Endothelial cell of umbilical vein (primary cell): ENCODE data around the gene PSMD14. TPM values are rescaled to one million over a fixed set of nuclear protein-coding genes. Genes with fewer than 3 reads are reported as not detected.

Experiments
- BruUV-seq: library from RNA; stranded (reverse); fragments of 400-500 nt; replicated peaks from 2 replicates; lab custom pipeline; 2021; lab: Mats Ljungman, UMichigan
- CTCF ChIA-PET: fragments of 300-600, 350-600 bp; sonication (Branson Sonifier 250); formaldehyde crosslinking; loops from one replicate; lab custom pipeline; 2021; ENCODE audit warnings: antibody characterized with exemption, inconsistent platforms; lab: Charles Lee
- POLR2A ChIA-PET: fragments of 300-600, 350-600 bp; sonication (Branson Sonifier 250); formaldehyde crosslinking; loops from one replicate; lab custom pipeline; 2021; ENCODE audit warnings: antibody characterized with exemption, inconsistent platforms; lab: Charles Lee
- DNase-seq: peaks from one replicate; pipeline ENCODE4 v3.0.0-alpha.2; 2011; ENCODE audit warnings: low read depth, low spot score
- FAIRE-seq: peaks from 2 replicates; lab custom pipeline; 2011; peaks lifted over from hg19 to GRCh38; lab: Jason Lieb, UNC
- H2AFZ ChIP-seq: 2 replicates; pipeline ENCODE4 v1.6.0; 2012; ENCODE audit warnings: low read depth, low read length, control low read depth, inconsistent platforms
- H3K27ac ChIP-seq: 2 replicates; pipeline ENCODE4 v1.5.1; 2011; ENCODE audit warnings: low read depth, mild to moderate bottlenecking, control low read depth, low read length, moderate library complexity; ENCODE audit not compliant: insufficient read depth
- H3K27me3 ChIP-seq, 2 experiments: 2 replicates each; pipeline versions ENCODE4 v1.6.0 to v1.6.1; 2011; ENCODE audit warnings: low read length in 2 of 2, mixed read lengths in 1 of 2; ENCODE audit not compliant: control insufficient read depth in 2 of 2, insufficient read depth in 2 of 2
- H3K36me3 ChIP-seq, 2 experiments: 2 replicates in 1 of 2; 3 replicates in 1 of 2; pipeline ENCODE4 v1.5.1; 2011; ENCODE audit warnings: low read length in 2 of 2, mild to moderate bottlenecking in 1 of 2, moderate library complexity in 1 of 2; ENCODE audit not compliant: control insufficient read depth in 2 of 2, insufficient read depth in 2 of 2; ENCODE audit errors: extremely low read depth in 1 of 2
- H3K4me1 ChIP-seq: 3 replicates; pipeline ENCODE4 v1.5.1; 2011; ENCODE audit warnings: mild to moderate bottlenecking, low read length; ENCODE audit not compliant: control insufficient read depth, insufficient read depth; ENCODE audit errors: extremely low read depth
- H3K4me2 ChIP-seq: 2 replicates; pipeline ENCODE4 v1.6.1; 2011; ENCODE audit warnings: low read length, control low read depth, mixed read lengths; ENCODE audit not compliant: insufficient read depth
- H3K4me3 ChIP-seq, 3 experiments: fragments of 200-600 bp in 1 of 3; sonication (generic), shearing (Covaris generic) in 1 of 3; replicated peaks in 1 of 3; 2 replicates each; pipeline ENCODE4 v1.5.1; 2011 to 2016; ENCODE audit warnings: control low read depth in 3 of 3, low read length in 3 of 3, mild to moderate bottlenecking in 2 of 3, inconsistent platforms in 1 of 3, low read depth in 1 of 3, moderate library complexity in 1 of 3; ENCODE audit not compliant: insufficient read depth in 1 of 3
- H3K79me2 ChIP-seq: 2 replicates; pipeline ENCODE4 v1.6.0; 2012; ENCODE audit warnings: low read length, inconsistent platforms; ENCODE audit not compliant: control insufficient read depth, insufficient read depth
- H3K9ac ChIP-seq: replicated peaks from 2 replicates; pipeline ENCODE3; 2011; ENCODE audit warnings: low read length, control low read depth; ENCODE audit not compliant: insufficient read depth; ENCODE audit errors: extremely low read depth
- H3K9me1 ChIP-seq: replicated peaks from 3 replicates; pipeline ENCODE4 v1.6.0; 2011; ENCODE audit warnings: mild to moderate bottlenecking, low read length; ENCODE audit not compliant: control insufficient read depth, insufficient read depth; ENCODE audit errors: extremely low read depth
- H3K9me3 ChIP-seq: replicated peaks from 2 replicates; pipeline ENCODE4 v1.5.1; 2012; ENCODE audit warnings: low read length, inconsistent platforms; ENCODE audit not compliant: control insufficient read depth, insufficient read depth
- H4K20me1 ChIP-seq: replicated peaks from 2 replicates; pipeline ENCODE3; 2011; ENCODE audit warnings: mild to moderate bottlenecking, low read length; ENCODE audit not compliant: control insufficient read depth, insufficient read depth; ENCODE audit errors: extremely low read depth
- JUN ChIP-seq: IDR thresholded peaks from 2 replicates; pipeline ENCODE4 v1.6.1; 2011; ENCODE audit warnings: borderline replicate concordance, low read depth; ENCODE audit not compliant: insufficient read length, insufficient read depth
- MYC ChIP-seq: IDR thresholded peaks from one replicate; pipeline ENCODE4 v1.6.1; 2011; ENCODE audit warnings: mild to moderate bottlenecking, low read depth, low read length
- POLR2A ChIP-seq: IDR thresholded peaks from 2 replicates; pipeline ENCODE4 v1.6.1; 2012; ENCODE audit warnings: low read depth, mild to moderate bottlenecking, control low read depth, low read length
- dilution Hi-C: fragments of 300-500 bp; cut with MboI; formaldehyde crosslinking; loops from one replicate; pipeline ENCODE4 v1.15.0; 2019; ENCODE audit warnings: low sequenced_read_pairs; ENCODE audit not compliant: extremely low pct_ligation_motif_present
- intact Hi-C: fragments of 100-400 bp; cut with micrococcal nuclease; formaldehyde crosslinking; loops from one replicate; pipeline ENCODE4 v1.10.0; 2022
- polyA plus RNA-seq, 4 experiments: library from polyadenylated mRNA; depleted of rRNA in 3 of 4; stranded (reverse) in 3 of 4; unstranded in 1 of 4; fragments of >200 nt; gene quantifications; 2 replicates each; pipeline versions ENCODE4 v1.2.1 to v1.2.3, GENCODE V29; 2011 to 2012; ENCODE audit warnings: missing spikeins in 1 of 4
- total RNA-seq: library from RNA; stranded (reverse); gene quantifications from 2 replicates; pipeline ENCODE4 v1.2.3, GENCODE V29; 2021

The PSMD14 gene
- total and polyA plus RNA-seq, 2 donors (not counting 3 experiments of a cell fraction or from before 2014, with no cell fraction given): 47.6 to 85.4 TPM

- intact Hi-C loops: no loop called here
- Histone ChIP-seq H3K9me3 (no peaks in the 10 kb centered on the region), H3K27me3 (no peaks in the 10 kb centered on the region), H4K20me1 (peaks cover 3% of the 10 kb centered on the region), H3K79me2 (peaks cover 84% of the 10 kb centered on the region), H3K27ac (no peak overlapping the region), H3K4me1 (no peaks in the 10 kb centered on the region), H3K9ac (no peak overlapping the region), H3K4me2 (no peak overlapping the region), H2AFZ (no peak overlapping the region), H3K9me1 (no peaks in the 10 kb centered on the region), H3K36me3 (no peaks in the 10 kb centered on the region), H3K4me3 (no peak overlapping the region)
- CTCF ChIA-PET: interaction anchor here (1.4 kb wide), 1 partner anchor 10 kb away, joined by 3 read pairs; no protein-coding TSS in a partner anchor
- dilution Hi-C loops: no loop called here
- BruUV-seq: no TSS peak
- TF ChIP-seq MYC (no peak), POLR2A (no peak)
- POLR2A ChIA-PET: no interaction called here
- no peak for DNase-seq
- FAIRE-seq: no peak
Measured at GRCh38 chr2:161332371-161332967, 24.2 kb downstream of the PSMD14 start.

- peaks cover 81% of the 10 kb centered on the region for H3K79me2 ChIP-seq
- H3K4me1 ChIP-seq: no peaks in the 10 kb centered on the region
- H3K27me3 ChIP-seq: no peaks in the 10 kb centered on the region
- TF ChIP-seq POLR2A (no peak), JUN (no peak)
- no peak overlapping the region for H3K27ac ChIP-seq
- intact Hi-C loops (no loop called here), dilution Hi-C loops (no loop called here)
- no peaks in the 10 kb centered on the region for H3K9me1 ChIP-seq
- H4K20me1 ChIP-seq: peaks cover 3% of the 10 kb centered on the region
- DNase-seq (no peak), FAIRE-seq (no peak)
- H3K4me3 ChIP-seq: no peak overlapping the region
- H3K36me3 ChIP-seq: no peaks in the 10 kb centered on the region
- H2AFZ ChIP-seq: no peak overlapping the region
- no peaks in the 10 kb centered on the region for H3K9me3 ChIP-seq
- BruUV-seq: no TSS peak
- POLR2A ChIA-PET: interaction anchor here (1.0 kb wide), 1 partner anchor 28 kb away, joined by 3 read pairs; the partner anchor contains the start of gene PSMD14
- CTCF ChIA-PET: interaction anchor here (1.0 to 1.4 kb wide), 2 partner anchors 17 to 27 kb away, joined by 3 read pairs; partner anchors contain the start of gene PSMD14
- no peak overlapping the region for H3K4me2 ChIP-seq
- no peak overlapping the region for H3K9ac ChIP-seq
Measured at GRCh38 chr2:161335626-161336025, 27.4 kb downstream of the PSMD14 start.
